Activated CD8-positive, alpha-beta memory T cell treated with anti-CD3 and anti-CD28 coated beads, Interleukin-2, amount 10 ng/mL, durations not matched to agents 7 days and 5 days (primary cell): ENCODE results near the gene SELENON. TPM values are rescaled to one million over a fixed set of nuclear protein-coding genes. Genes with fewer than 3 reads are reported as not detected.

Experiments
- ATAC-seq: fragments of 150-1000 bp; cut with Tn5 transposase; one replicate; pipeline ENCODE4 v1.10.0; 2021; ENCODE audit warnings: moderate library complexity
- CTCF ChIA-PET: fragments of 350-600 bp; sonication (Branson Sonifier 250); formaldehyde crosslinking; loops from one replicate; lab custom pipeline; 2021; ENCODE audit warnings: antibody characterized with exemption; lab: Charles Lee
- DNase-seq: peaks from one replicate; pipeline ENCODE4 v3.0.0-alpha.2; 2020
- H3K27ac Mint-ChIP-seq: one replicate; pipeline ENCODE4 v1.8.0; 2021; ENCODE audit warnings: mild to moderate bottlenecking, mixed read lengths
- H3K27me3 Mint-ChIP-seq: one replicate; pipeline ENCODE4 v1.8.0; 2021; ENCODE audit warnings: mixed read lengths
- H3K36me3 Mint-ChIP-seq: one replicate; pipeline ENCODE4 v1.8.0; 2021; ENCODE audit warnings: mild to moderate bottlenecking, mixed read lengths
- H3K4me1 Mint-ChIP-seq: one replicate; pipeline ENCODE4 v1.8.0; 2021; ENCODE audit warnings: mixed read lengths
- H3K4me3 Mint-ChIP-seq: one replicate; pipeline ENCODE4 v1.8.0; 2021; ENCODE audit warnings: mild to moderate bottlenecking, moderate library complexity, mixed read lengths
- H3K9me3 Mint-ChIP-seq: one replicate; pipeline ENCODE4 v1.8.0; 2022; ENCODE audit warnings: low read depth, mixed read lengths
- total RNA-seq, 2 experiments: library from RNA; stranded (reverse); gene quantifications; one replicate each; pipeline ENCODE4 v1.2.3, GENCODE V29; 2021

SELENON gene, protein sequence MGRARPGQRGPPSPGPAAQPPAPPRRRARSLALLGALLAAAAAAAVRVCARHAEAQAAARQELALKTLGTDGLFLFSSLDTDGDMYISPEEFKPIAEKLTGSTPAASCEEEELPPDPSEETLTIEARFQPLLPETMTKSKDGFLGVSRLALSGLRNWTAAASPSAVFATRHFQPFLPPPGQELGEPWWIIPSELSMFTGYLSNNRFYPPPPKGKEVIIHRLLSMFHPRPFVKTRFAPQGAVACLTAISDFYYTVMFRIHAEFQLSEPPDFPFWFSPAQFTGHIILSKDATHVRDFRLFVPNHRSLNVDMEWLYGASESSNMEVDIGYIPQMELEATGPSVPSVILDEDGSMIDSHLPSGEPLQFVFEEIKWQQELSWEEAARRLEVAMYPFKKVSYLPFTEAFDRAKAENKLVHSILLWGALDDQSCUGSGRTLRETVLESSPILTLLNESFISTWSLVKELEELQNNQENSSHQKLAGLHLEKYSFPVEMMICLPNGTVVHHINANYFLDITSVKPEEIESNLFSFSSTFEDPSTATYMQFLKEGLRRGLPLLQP
- total RNA-seq, result 1 to 10 TPM; 2.7 to 2.9 TPM

DNA sequence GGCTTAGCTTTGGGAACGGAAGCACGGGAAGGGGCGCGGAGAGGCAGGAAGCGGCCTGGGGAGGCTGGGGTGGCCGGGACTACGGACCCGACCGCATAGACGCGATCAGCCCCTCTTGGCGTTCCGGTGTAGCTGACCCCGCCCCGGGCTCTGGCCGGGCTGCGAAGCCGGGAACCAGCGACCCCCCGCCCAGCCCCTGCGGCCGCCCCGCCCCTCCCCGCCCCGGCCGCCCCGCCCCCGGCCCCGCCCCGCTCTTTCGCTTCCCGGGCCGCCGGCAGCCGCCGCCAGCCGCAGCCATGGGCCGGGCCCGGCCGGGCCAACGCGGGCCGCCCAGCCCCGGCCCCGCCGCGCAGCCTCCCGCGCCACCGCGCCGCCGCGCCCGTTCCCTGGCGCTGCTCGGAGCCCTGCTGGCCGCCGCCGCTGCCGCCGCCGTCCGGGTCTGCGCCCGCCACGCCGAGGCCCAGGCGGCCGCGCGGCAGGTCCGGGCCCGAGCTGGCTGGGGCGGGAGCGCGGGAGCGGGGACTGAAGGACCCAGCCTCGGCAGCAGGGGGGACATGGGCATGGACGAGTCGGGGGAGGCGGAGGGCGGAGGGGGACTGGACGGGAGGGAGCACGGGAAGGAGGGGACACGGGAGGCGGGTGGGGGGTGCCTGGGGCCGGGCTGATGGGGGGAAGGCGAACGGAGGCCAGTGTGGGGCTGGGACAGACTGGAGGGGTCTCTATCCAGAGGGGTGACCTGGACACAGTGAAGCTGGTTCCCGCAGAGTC lies at the start of gene SELENON:
TSS of gene SELENON (plus strand) at position 259 of the 768 bp plus-strand sequence. CDS start at position 297, 38 bp downstream.
- no peak within 1 kb of the TSS for H3K27ac Mint-ChIP-seq
- H3K4me3 Mint-ChIP-seq, result peak within 1 kb of the TSS; percentile 61
- H3K27me3 Mint-ChIP-seq, result peaks cover 49% of the 10 kb centered on the region
- H3K4me1 Mint-ChIP-seq, result peaks cover 41% of the 10 kb centered on the region
- no peaks in the 10 kb centered on the region for H3K9me3 Mint-ChIP-seq
- ATAC-seq (peak; percentile 56), DNase-seq (no peak)
- CTCF ChIA-PET, result interaction anchor here (1.1 to 6.5 kb wide), 4 partner anchors 9 to 195 kb away, joined by 3 to 75 read pairs (median 19); no protein-coding TSS in a partner anchor
- H3K36me3 Mint-ChIP-seq, result no peaks in the 10 kb centered on the region

GRCh38 chr1:25750923-25751605 lies 48.9 kb upstream of the SELENON start:
- H3K36me3 Mint-ChIP-seq, result peaks cover 1% of the 10 kb centered on the region
- no peaks in the 10 kb centered on the region for H3K9me3 Mint-ChIP-seq
- CTCF ChIA-PET, result no interaction called here
- DNase-seq, result no peak
- H3K4me1 Mint-ChIP-seq, result peaks cover 5% of the 10 kb centered on the region
- ATAC-seq, result no peak
- no peak overlapping the region for H3K4me3 Mint-ChIP-seq
- no peak overlapping the region for H3K27ac Mint-ChIP-seq
- peaks cover 5% of the 10 kb centered on the region for H3K27me3 Mint-ChIP-seq

- H3K9me3 Mint-ChIP-seq, result no peaks in the 10 kb centered on the region
- CTCF ChIA-PET, result no interaction called here
- H3K27ac Mint-ChIP-seq, result no peak overlapping the region
- peaks cover 10% of the 10 kb centered on the region for H3K27me3 Mint-ChIP-seq
- H3K36me3 Mint-ChIP-seq, result peaks cover 1% of the 10 kb centered on the region
- no peak overlapping the region for H3K4me3 Mint-ChIP-seq
- H3K4me1 Mint-ChIP-seq, result peaks cover 5% of the 10 kb centered on the region
- no peak for DNase-seq
- ATAC-seq, result no peak
Measured at GRCh38 chr1:25754470-25755181, 45.4 kb upstream of the SELENON start.

DNA sequence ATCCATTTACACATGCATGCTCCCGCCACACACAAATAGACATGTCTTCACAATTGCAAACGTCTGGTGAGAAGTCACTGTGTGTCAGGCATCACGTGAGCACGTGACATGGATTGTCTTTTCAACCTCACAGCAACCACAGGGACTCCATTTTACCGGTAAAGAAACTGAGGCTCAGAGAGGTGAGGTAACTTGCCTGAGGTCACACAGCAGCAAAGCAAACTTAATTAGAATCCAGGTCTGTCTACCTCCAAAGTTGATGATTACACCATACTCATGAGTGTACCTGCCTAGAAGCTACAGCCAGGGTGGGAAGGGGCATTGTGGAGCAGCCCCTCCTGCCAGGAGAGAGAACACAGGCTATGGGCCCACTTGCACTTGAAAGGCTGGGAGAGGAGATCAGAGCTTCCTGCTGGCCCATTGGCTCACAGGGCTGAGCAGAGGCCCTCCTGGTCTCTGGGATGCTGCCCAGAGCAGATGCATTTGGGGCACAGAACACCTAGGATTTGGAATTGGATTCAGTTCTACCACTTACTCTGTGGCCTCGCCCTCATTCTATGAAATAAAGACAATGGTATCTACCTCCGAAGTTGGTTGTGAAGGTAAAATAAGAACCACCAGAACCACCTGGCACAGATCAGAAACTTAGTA lies 44.4 kb upstream of the SELENON start:
- peaks cover 1% of the 10 kb centered on the region for H3K36me3 Mint-ChIP-seq
- H3K27ac Mint-ChIP-seq, result no peak overlapping the region
- ATAC-seq (no peak), DNase-seq (no peak)
- CTCF ChIA-PET, result no interaction called here
- no peak overlapping the region for H3K4me3 Mint-ChIP-seq
- peaks cover 10% of the 10 kb centered on the region for H3K27me3 Mint-ChIP-seq
- no peaks in the 10 kb centered on the region for H3K9me3 Mint-ChIP-seq
- H3K4me1 Mint-ChIP-seq, result peaks cover 5% of the 10 kb centered on the region

DNA sequence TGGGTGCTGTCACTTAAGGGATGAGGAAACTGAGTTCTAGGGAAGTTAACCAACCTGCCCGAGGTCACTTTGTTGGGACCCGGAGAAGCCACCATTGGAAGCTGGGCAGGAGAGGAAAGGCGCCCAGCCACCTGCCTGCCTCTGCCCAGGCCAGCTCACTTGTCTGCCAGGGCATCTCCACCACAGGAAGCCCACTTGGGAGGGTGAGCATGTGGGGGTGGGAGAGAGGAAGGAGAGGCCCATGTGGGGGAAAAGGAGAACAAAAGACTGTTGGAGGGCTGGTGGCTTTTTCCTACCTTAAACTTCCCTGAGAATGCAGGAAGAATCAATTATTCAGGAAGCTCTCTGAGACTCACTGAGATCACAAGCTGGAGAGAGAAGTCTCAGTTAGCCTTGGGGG lies 43.8 kb upstream of the SELENON start:
- no peak for DNase-seq
- no peak overlapping the region for H3K27ac Mint-ChIP-seq
- CTCF ChIA-PET, result no interaction called here
- H3K4me1 Mint-ChIP-seq, result peaks cover 3% of the 10 kb centered on the region
- no peak overlapping the region for H3K4me3 Mint-ChIP-seq
- no peaks in the 10 kb centered on the region for H3K9me3 Mint-ChIP-seq
- peaks cover 5% of the 10 kb centered on the region for H3K27me3 Mint-ChIP-seq
- no peak for ATAC-seq
- H3K36me3 Mint-ChIP-seq, result peaks cover 1% of the 10 kb centered on the region

DNA sequence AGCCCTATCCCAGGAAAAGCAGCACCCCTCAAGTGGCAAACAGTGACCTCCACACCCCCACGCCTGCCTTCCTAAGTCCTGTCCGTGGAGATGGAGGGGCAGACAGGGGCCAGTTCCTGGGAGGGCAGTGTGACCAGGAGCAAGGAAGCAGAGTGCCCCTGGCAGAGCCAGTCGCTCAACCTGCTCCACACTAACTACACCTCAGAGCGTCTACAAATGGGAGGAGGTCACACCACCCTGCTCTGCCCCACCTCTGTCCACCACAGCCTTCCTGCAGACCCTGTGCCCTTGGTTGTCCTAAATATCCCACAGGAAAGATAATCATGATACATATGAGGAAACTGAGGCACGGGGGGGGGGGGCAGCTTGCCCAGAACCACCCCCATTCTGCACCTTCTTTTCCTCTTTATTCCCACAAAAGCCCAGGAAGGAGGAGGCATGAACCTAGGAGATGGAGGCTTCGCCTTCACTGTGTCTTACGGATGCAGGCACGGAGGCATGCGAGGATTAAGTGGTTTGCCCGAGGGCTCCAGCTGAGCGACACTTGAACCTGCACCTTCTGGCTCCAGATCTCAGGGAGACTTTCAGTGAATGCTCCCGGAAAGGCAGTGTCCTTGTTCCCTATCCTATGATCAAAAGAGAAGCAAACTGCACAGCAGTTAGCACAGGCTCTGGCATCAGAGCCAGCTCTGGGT lies 42.7 kb upstream of the SELENON start:
- H3K27ac Mint-ChIP-seq, result no peak overlapping the region
- no peak for ATAC-seq

DNA sequence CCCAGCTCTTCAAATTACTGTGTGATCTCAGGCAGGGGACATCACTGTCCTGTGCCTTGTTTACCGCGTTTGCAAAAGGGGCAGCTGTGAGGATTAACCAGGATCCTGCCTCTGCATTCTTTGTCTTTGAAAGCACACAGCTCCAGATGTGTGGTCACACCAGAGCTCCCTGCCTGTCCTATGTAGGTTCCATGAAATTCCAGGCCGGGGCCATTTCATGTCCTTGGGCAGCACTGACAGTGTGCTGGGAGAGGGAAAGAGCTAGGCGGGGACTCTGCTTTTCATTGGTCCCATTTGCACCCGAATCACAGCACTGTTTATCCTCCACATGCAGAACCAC lies 42.2 kb upstream of the SELENON start:
- H3K27ac Mint-ChIP-seq, result no peak overlapping the region
- ATAC-seq (no peak), DNase-seq (no peak)
- CTCF ChIA-PET, result interaction anchor here (1.3 kb wide), 1 partner anchor 8 kb away, joined by 4 read pairs; no protein-coding TSS in a partner anchor
- H3K4me3 Mint-ChIP-seq, result no peak overlapping the region
- H3K9me3 Mint-ChIP-seq, result no peaks in the 10 kb centered on the region
- H3K4me1 Mint-ChIP-seq, result peaks cover 3% of the 10 kb centered on the region
- peaks cover 5% of the 10 kb centered on the region for H3K27me3 Mint-ChIP-seq
- peaks cover 1% of the 10 kb centered on the region for H3K36me3 Mint-ChIP-seq

More for the DNA sequence above, 42.7 kb upstream of the SELENON start:
- Mint-ChIP-seq H3K4me3 (no peak overlapping the region), H3K4me1 (peaks cover 3% of the 10 kb centered on the region), H3K9me3 (no peaks in the 10 kb centered on the region), H3K27me3 (peaks cover 5% of the 10 kb centered on the region), H3K36me3 (peaks cover 1% of the 10 kb centered on the region)
- CTCF ChIA-PET, result interaction anchor here (1.3 kb wide), 1 partner anchor 9 kb away, joined by 4 read pairs; no protein-coding TSS in a partner anchor
- no peak for DNase-seq

GRCh38 chr1:25758466-25759070 lies 41.4 kb upstream of the SELENON start:
- Mint-ChIP-seq H3K27me3 (peaks cover 5% of the 10 kb centered on the region), H3K9me3 (no peaks in the 10 kb centered on the region), H3K4me1 (peaks cover 3% of the 10 kb centered on the region), H3K27ac (no peak overlapping the region), H3K36me3 (peaks cover 1% of the 10 kb centered on the region), H3K4me3 (no peak overlapping the region)
- DNase-seq (no peak), ATAC-seq (no peak)
- CTCF ChIA-PET, result interaction anchor here (1.0 to 1.3 kb wide), 2 partner anchors 7 to 61 kb away, joined by 3 to 4 read pairs; no protein-coding TSS in a partner anchor

DNA sequence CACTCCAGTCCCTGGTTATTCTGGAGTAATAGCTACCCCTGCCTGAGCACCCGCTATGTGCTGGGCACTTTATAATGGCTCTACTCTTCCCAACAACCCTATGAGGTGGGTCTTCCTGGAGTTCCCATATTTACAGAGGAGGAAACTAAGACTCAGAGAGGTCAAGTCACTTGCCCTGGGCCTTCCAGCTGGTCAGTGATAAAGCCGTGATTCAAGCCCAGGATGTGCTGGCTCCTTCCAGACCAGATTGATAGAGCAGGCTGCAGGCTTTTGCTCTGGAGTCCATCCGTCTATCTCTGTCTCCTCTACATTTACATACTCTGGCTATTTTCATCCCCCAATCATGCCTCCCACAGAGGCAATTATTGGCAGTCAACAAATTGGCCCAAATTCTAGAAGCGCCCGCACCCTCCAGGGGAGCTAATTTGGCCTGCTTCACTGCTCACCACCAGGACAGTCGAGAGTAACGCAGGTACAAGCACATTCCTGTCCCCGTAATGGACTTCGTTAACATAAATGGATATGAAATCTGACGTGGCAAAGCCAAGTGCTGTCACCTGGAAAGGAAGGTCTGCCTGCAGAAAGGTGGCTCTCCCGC lies 39.8 kb upstream of the SELENON start:
- Mint-ChIP-seq H3K27me3 (peaks cover 5% of the 10 kb centered on the region), H3K36me3 (peaks cover under 1% of the 10 kb centered on the region), H3K9me3 (no peaks in the 10 kb centered on the region), H3K4me1 (peaks cover 3% of the 10 kb centered on the region), H3K4me3 (no peak overlapping the region), H3K27ac (no peak overlapping the region)
- ATAC-seq (no peak), DNase-seq (no peak)
- CTCF ChIA-PET, result no interaction called here

DNA sequence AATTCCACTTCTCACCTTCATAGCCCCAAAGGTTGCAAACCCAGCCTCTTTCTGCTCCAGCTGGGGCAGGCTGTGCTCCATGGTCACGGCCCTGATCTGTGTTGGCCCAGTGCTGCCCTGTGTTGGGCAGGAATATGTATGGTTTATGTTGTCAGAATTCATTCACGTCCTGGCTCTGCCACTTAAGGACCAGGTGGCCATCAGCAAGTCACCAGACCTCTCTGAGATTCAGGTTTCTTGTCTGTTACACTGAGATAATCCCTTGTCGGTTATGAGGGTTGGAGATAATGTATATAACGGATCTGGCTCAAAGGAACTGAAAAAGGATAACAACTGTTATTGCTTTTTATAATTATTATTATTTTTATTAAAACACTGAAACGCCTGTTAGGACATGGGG lies 39.1 kb upstream of the SELENON start:
- CTCF ChIA-PET, result no interaction called here
- DNase-seq (no peak), ATAC-seq (no peak)
- Mint-ChIP-seq H3K27ac (no peak overlapping the region), H3K4me1 (peaks cover 4% of the 10 kb centered on the region), H3K27me3 (peaks cover 5% of the 10 kb centered on the region), H3K36me3 (no peaks in the 10 kb centered on the region), H3K4me3 (no peak overlapping the region), H3K9me3 (no peaks in the 10 kb centered on the region)

DNA sequence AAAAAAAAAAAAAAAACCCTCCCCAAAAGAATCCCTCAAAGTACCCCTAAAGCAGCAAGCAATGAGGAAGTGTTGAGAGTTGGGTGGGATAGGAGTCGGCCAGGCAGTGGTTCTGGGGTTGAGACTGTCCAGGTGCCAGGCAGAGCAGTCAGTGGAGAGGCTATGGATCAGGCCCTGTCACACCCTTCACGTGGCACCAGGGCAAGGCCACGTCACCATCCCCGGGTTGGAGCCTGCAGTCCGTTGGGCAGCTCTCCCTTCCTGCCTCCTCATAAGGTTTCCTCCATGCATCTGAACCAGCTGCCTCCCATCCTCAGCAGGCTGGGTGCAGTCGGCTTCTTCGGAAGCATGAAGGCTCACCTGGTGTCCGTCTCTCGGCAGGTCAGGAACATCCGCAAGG lies 36.5 kb upstream of the SELENON start:
- Mint-ChIP-seq H3K9me3 (no peaks in the 10 kb centered on the region), H3K36me3 (no peaks in the 10 kb centered on the region), H3K27me3 (no peaks in the 10 kb centered on the region), H3K4me3 (no peak overlapping the region), H3K27ac (no peak overlapping the region), H3K4me1 (peaks cover 2% of the 10 kb centered on the region)
- ATAC-seq (no peak), DNase-seq (no peak)
- CTCF ChIA-PET, result interaction anchor here (0.7 kb wide), 1 partner anchor 891 kb away, joined by 3 read pairs; no protein-coding TSS in a partner anchor
